ENCODE measurements around the gene AGRP.

AGRP gene

GRCh38 chr16:67451061-67451703 is 32.2 kb downstream of the AGRP start:
- DNase-seq (ENCODE audit: low read depth): no peak
- TF ChIP-seq CTCF (IDR thresholded peaks at IDR 0.05; ENCODE audit: control insufficient read depth, extremely low read depth, insufficient read depth): no peak

GRCh38 chr16:67449739-67450138 is 33.6 kb downstream of the AGRP start:
- no peak for TF ChIP-seq CTCF (IDR thresholded peaks at IDR 0.05; ENCODE audit: control insufficient read depth, extremely low read depth, insufficient read depth)
- no peak overlapping the region for H3K4me3 ChIP-seq (ENCODE audit: low read depth, low read length)
- no peak for DNase-seq (ENCODE audit: low read depth)

More at GRCh38 chr16:67451061-67451703, 32.2 kb downstream of the AGRP start:
- H3K4me3 ChIP-seq (ENCODE audit: low read depth, low read length): no peak overlapping the region

GRCh38 chr16:67449336-67449735 is 34.0 kb downstream of the AGRP start:
- H3K4me3 ChIP-seq (ENCODE audit: low read depth, low read length): no peak overlapping the region
- DNase-seq (ENCODE audit: low read depth): no peak
- TF ChIP-seq CTCF (IDR thresholded peaks at IDR 0.05; ENCODE audit: control insufficient read depth, extremely low read depth, insufficient read depth): no peak

- no peak for TF ChIP-seq CTCF (IDR thresholded peaks at IDR 0.05; ENCODE audit: control insufficient read depth, extremely low read depth, insufficient read depth)
- DNase-seq (ENCODE audit: low read depth): no peak
- no peak overlapping the region for H3K4me3 ChIP-seq (ENCODE audit: low read depth, low read length)
These were observed 34.8 kb downstream of the AGRP start for GRCh38 chr16:67448580-67448979.

GRCh38 chr16:67447508-67448076 is 35.8 kb downstream of the AGRP start:
- DNase-seq (ENCODE audit: low read depth): no peak
- H3K4me3 ChIP-seq (ENCODE audit: low read depth, low read length): no peak overlapping the region
- peak; percentile 34 for TF ChIP-seq CTCF (IDR thresholded peaks at IDR 0.05; ENCODE audit: control insufficient read depth, extremely low read depth, insufficient read depth)

GRCh38 chr16:67446968-67447507 is 36.3 kb downstream of the AGRP start:
- DNase-seq (ENCODE audit: low read depth): no peak
- TF ChIP-seq CTCF (IDR thresholded peaks at IDR 0.05; ENCODE audit: control insufficient read depth, extremely low read depth, insufficient read depth): no peak
- H3K4me3 ChIP-seq (ENCODE audit: low read depth, low read length): no peak overlapping the region
